HG03108 (cell line): ENCODE results near the gene SERPINB11.
"Not testable (repeated sequence)": the region's sequence is repeated elsewhere in the genome, so short reads cannot be mapped to it uniquely, and the experiment has no call there.

Experiments
- ATAC-seq: cut with Tn5 transposase; IDR thresholded peaks from one replicate; pipeline ENCODE4 v1.9.1; 2021; ENCODE audit warnings: moderate library complexity; ENCODE audit not compliant: unreplicated experiment

SERPINB11 gene

GRCh38 chr18:63725682-63726480 lies 23.1 kb downstream of the SERPINB11 start:
- ATAC-seq, result no peak

GRCh38 chr18:63730773-63731172 lies 28.0 kb downstream of the SERPINB11 start:
- ATAC-seq, result no peak

DNA sequence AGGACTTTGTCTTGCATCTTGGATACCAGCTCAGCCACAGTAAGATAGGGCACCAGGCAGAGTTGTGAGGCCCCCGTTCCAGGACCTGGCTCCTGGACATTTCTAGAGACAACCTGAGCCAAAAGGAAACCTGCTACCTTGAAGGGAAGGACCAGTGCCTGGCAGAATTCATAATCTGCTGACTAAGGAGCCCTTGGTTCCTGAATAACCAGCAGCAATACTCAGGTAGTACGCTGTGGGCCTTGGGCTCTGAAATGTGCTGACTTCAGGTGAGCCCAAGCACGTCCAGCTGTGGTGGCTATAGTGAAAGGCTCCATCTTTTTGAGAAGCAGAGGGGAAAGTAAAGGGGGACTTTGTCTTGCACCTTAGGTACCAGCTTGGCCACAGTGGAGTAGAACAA lies 28.5 kb downstream of the SERPINB11 start:
- no peak for ATAC-seq

GRCh38 chr18:63736876-63737275 lies 34.1 kb downstream of the SERPINB11 start:
- ATAC-seq, result no peak

GRCh38 chr18:63741769-63742168 lies 39.0 kb downstream of the SERPINB11 start:
- no peak for ATAC-seq

DNA sequence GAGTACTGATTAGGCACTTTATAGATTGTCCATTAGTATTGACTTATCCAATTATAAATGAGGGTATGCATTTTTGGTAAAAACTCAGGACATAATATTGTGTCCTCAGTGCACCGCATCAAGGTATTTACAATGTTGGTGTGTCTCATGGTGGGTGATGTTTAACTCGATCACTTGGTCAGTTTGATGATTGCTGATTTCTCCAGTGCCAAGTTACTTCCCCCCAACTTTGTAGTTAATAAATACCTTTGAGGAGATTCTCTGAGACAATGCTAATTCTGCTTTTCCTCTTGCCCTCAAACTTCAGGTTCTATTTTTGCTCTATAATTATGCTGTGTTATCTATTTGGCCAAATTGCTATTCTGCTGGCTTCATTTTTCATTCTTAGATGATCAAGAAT lies 44.2 kb downstream of the SERPINB11 start:
- no peak for ATAC-seq

GRCh38 chr18:63749489-63749888 lies 46.7 kb downstream of the SERPINB11 start:
- ATAC-seq, result no peak

- ATAC-seq, result no peak
These were observed 49.9 kb downstream of the SERPINB11 start for GRCh38 chr18:63752636-63753035.

DNA sequence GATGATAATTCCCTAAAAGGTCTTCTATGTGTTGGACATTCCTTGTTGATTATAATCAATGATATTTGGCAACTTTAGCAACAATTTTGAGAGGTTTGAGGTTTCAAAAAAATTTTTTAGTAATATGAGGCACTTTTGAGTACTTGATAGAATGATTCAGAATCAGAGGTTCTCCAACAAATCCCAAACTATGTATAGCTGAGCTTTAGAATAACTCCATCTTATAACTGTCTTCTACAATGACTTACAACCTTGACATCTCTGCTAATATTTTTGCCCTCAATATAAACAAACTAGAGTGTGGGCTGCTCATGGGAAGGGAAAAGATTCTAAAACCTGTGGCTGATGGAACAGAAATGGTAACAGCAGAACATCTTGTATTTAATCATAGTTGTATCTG lies 50.9 kb downstream of the SERPINB11 start:
- no peak for ATAC-seq

- no peak for ATAC-seq
These were observed 54.8 kb downstream of the SERPINB11 start for GRCh38 chr18:63757541-63757940.

DNA sequence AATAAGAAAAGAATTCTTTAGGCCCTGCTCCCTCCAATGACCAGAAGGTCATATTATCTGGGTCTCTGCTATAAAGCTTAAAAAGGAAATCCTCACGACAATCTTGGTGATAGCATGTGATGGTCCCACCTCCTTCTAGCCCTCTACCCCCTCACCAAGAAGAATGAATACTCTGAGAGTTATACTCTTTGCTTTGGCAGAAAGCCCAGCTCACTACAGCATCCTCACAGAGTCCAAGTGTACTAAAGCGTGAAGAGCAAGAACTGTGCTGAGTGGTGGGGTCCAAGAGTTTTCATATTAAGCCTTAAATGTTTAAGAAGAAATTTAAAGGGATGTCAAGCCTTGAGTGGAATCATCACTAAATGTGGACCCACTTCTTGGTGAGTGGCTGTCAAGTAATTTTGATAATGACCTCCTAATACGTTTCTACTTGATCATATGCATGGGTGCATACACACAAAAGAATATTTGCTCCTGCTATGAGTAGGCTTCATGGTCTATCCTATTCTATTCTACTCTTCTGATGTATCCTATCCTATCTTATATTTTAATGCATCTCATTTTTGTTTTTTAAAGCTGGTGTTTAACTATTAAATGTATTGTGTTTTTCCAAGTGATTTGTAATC lies 56.0 kb downstream of the SERPINB11 start:
- no peak for ATAC-seq

GRCh38 chr18:63759786-63760185 lies 57.0 kb downstream of the SERPINB11 start:
- ATAC-seq, result not testable (repeated sequence)

DNA sequence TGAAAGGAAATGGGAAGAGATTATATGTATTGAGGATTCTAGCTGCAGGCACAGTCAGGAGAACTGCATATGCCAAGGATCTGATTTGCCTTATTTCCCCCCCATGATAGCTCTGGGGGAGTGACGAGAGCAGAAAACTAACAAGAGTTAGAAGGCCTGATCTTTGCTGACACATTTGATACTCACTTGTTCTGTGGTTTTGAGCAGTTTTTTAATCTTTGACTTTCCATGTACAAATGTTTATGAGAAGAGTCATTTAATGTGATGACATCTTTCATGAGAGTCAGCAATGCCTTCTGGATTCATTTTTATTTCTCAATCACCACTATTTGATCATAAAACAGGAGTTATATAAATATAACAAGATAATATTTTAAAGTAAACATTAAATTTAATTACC lies 59.8 kb downstream of the SERPINB11 start:
- ATAC-seq, result no peak

DNA sequence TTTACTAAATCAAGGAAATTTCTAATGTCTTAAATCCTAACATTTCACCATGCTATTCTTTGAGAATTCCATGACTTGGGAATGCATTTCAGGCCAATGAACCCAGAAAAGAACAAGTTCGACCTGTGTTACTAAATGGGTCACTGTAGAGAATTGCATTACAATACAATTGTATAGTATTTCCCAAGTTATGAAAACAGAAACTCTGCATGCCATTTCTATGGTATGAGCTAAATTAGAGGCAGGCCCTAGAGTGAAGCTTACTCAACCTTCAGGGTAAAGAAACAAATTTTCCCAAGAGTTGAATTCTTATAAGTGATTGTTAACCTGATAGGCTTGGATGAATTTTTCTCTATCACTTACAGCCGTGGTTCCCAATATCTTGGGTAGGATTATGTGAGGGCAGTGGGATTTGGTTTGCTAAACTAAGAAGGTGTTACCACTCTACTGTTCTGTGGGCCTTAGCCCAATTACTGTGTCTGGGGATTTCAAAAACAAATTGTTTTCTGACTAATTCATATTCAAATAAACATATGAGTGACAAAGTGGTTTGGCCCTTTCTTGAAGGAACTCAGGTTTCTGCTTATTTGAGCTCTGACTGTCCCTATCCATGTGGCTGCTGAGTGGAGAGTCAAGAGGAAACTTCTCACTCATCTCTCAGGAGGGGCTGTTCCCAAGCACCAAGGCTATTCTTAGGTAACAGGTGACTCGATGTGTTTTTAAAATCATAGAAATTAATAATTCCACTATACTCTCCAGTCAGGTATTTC lies 61.3 kb downstream of the SERPINB11 start:
- no peak for ATAC-seq

GRCh38 chr18:63765837-63766236 lies 63.1 kb downstream of the SERPINB11 start:
- no peak for ATAC-seq
